Common myeloid progenitor, CD34-positive (primary cell): Measurements from ENCODE around the gene PLEKHA3.

Source experiments
- CTCF ChIA-PET: fragments of 350-600 bp; sonication (Branson Sonifier 250); formaldehyde crosslinking; loops from one replicate; lab custom pipeline; 2021; ENCODE audit warnings: antibody characterized with exemption; lab: Charles Lee
- POLR2A ChIA-PET: fragments of 350-600 bp; sonication (Branson Sonifier 250); formaldehyde crosslinking; loops from one replicate; lab custom pipeline; 2021; ENCODE audit warnings: antibody characterized with exemption; lab: Charles Lee
- DNase-seq, 3 donors: peaks; one replicate each; pipeline versions ENCODE4 v3.0.0 to v3.0.0-alpha.2; 2013
- H3K27ac ChIP-seq, 2 experiments: 1 replicate in 1 of 2; 2 replicates in 1 of 2; pipeline ENCODE4 v1.7.0; 2013; ENCODE audit warnings: inconsistent platforms in 2 of 2, low read length in 2 of 2, mild to moderate bottlenecking in 2 of 2, low read depth in 1 of 2, moderate library complexity in 1 of 2; ENCODE audit not compliant: severe bottlenecking in 2 of 2, insufficient read depth in 1 of 2, poor library complexity in 1 of 2
- H3K27me3 ChIP-seq, 5 experiments: replicated peaks in 2 of 5; 1 replicate in 3 of 5; 2 replicates in 2 of 5; pipeline versions ENCODE4 v1.6.1 to v1.7.0; 2013; ENCODE audit warnings: low read length in 4 of 5, mild to moderate bottlenecking in 2 of 5, moderate library complexity in 2 of 5, inconsistent platforms in 1 of 5; ENCODE audit not compliant: insufficient read depth in 5 of 5, control insufficient read depth in 4 of 5
- H3K36me3 ChIP-seq, 4 experiments: 1 replicate in 2 of 4; 2 replicates in 2 of 4; pipeline versions ENCODE4 v1.6.1 to v1.7.0; 2013; ENCODE audit warnings: low read length in 3 of 4, control low read depth in 1 of 4, mild to moderate bottlenecking in 1 of 4; ENCODE audit not compliant: control insufficient read depth in 4 of 4, insufficient read depth in 4 of 4
- H3K4me1 ChIP-seq, 4 experiments: 1 replicate in 3 of 4; 2 replicates in 1 of 4; pipeline versions ENCODE4 v1.6.1 to v1.7.1; 2013; ENCODE audit warnings: low read length in 3 of 4, mild to moderate bottlenecking in 3 of 4, control low read depth in 1 of 4, inconsistent platforms in 1 of 4, moderate library complexity in 1 of 4; ENCODE audit not compliant: control insufficient read depth in 4 of 4, insufficient read depth in 4 of 4; ENCODE audit errors: control extremely low read depth in 1 of 4
- H3K4me3 ChIP-seq, 7 experiments: 1 replicate in 4 of 7; 2 replicates in 3 of 7; pipeline versions ENCODE4 v1.5.1 to v1.7.0; 2013; ENCODE audit warnings: mild to moderate bottlenecking in 7 of 7, low read length in 6 of 7, moderate library complexity in 6 of 7, inconsistent platforms in 2 of 7, low read depth in 2 of 7, control low read depth in 1 of 7; ENCODE audit not compliant: insufficient read depth in 4 of 7, control insufficient read depth in 1 of 7; ENCODE audit errors: extremely low read depth in 1 of 7
- H3K9me3 ChIP-seq, 5 experiments: 1 replicate in 4 of 5; 2 replicates in 1 of 5; pipeline versions ENCODE4 v1.6.1 to v1.7.1; 2013; ENCODE audit warnings: low read length in 4 of 5, mild to moderate bottlenecking in 2 of 5, inconsistent platforms in 1 of 5, low read depth in 1 of 5, moderate library complexity in 1 of 5; ENCODE audit not compliant: control insufficient read depth in 4 of 5, insufficient read depth in 2 of 5; ENCODE audit errors: control extremely low read depth in 1 of 5
- WGBS: methylation state at CpG from one replicate; pipeline ENCODE4 v1.1.5; 2013; ENCODE audit not compliant: insufficient coverage; 5-methylcytosine and 5-hydroxymethylcytosine counted together

Gene PLEKHA3

DNA sequence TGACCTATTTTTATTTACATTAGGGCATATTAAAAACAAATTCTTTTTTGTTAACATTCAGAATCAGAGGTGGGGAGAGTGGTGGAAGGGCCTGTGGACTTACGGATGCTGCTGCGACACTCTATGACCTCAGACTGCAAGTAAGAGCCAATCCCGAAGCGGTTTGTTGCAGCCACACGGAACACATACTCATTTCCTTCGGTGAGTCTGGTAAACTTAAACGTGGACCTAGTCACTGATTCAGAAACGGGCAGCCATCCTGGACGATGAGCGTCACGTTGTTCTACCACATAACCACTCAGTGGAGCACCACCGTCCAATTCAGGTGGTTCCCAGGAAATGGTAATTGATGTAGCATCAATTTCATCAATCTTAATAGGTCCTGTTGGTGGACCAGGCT, 61.9 kb downstream of the PLEKHA3 start:
- H3K4me3 ChIP-seq, result no peak overlapping the region
- H3K36me3 ChIP-seq, result peaks cover 10 to 65% (median 52%) of the 10 kb centered on the region in 4 experiments
- H3K9me3 ChIP-seq, result peaks cover 0 to 7% (median 3%) of the 10 kb centered on the region in 5 experiments
- no peak for DNase-seq
- 95% methylated on average over 12 of the region's 12 CpGs for WGBS
- ChIA-PET CTCF (no interaction called here), POLR2A (no interaction called here)
- H3K27me3 ChIP-seq, result no peaks in the 10 kb centered on the region
- H3K27ac ChIP-seq, result no peak overlapping the region
- no peaks in the 10 kb centered on the region for H3K4me1 ChIP-seq

DNA sequence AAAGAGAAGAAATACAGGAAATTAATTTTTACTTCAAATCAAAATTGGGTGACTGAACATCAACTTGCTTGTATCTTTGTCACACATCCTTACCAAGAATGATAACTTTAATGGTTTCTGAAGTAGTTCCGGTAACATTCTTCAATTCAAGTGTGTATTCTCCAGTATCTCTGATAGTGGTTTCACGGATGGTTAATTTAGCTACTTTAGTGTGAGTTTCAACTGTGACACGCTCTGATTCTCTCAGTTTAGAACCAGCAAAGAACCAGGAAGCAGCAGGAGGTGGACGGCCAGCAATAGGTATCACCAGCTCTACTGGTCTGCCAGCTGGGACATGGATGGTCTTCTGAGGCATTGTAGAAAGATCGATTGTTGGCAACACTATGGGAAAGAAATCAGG, 62.3 kb downstream of the PLEKHA3 start:
- Histone ChIP-seq H3K9me3 (peaks cover 0 to 7% (median 4%) of the 10 kb centered on the region in 5 experiments), H3K27me3 (no peaks in the 10 kb centered on the region), H3K27ac (no peak overlapping the region), H3K4me1 (no peaks in the 10 kb centered on the region), H3K4me3 (no peak overlapping the region), H3K36me3 (peaks cover 13 to 63% (median 51%) of the 10 kb centered on the region in 4 experiments)
- ChIA-PET POLR2A (no interaction called here), CTCF (no interaction called here)
- DNase-seq, result no peak
- WGBS, result 96% methylated on average over 4 of the region's 5 CpGs

DNA sequence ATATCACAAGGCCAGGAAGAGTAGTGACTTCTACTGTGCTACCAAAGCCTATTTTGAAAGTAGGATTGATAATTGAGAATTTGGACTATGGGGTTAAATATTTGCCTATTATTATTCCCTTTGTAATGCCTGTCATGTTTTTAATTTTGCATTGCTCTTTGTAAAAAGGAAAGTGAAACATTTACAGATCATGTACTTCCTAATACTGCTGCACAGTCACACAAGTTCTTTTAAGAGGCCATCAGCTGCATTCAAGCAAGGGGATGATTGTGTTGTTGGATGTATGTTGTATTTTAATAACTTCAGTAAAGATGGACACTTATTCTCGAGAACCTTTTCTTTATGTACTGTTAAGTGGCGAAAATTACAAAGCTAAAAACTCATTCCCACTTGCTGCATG, 70.1 kb downstream of the PLEKHA3 start:
- peaks cover 0 to 16% (median 12%) of the 10 kb centered on the region in 5 experiments for H3K9me3 ChIP-seq
- DNase-seq, result peak in 2 of 3 donors; percentile 2
- ChIA-PET CTCF (no interaction called here), POLR2A (no interaction called here)
- H3K27ac ChIP-seq, result no peak overlapping the region
- no CpG with 5 or more reads among the region's 2 CpGs for WGBS
- H3K27me3 ChIP-seq, result no peaks in the 10 kb centered on the region
- peaks cover 18 to 36% (median 22%) of the 10 kb centered on the region in 4 experiments for H3K36me3 ChIP-seq
- H3K4me1 ChIP-seq, result no peaks in the 10 kb centered on the region
- no peak overlapping the region for H3K4me3 ChIP-seq

DNA sequence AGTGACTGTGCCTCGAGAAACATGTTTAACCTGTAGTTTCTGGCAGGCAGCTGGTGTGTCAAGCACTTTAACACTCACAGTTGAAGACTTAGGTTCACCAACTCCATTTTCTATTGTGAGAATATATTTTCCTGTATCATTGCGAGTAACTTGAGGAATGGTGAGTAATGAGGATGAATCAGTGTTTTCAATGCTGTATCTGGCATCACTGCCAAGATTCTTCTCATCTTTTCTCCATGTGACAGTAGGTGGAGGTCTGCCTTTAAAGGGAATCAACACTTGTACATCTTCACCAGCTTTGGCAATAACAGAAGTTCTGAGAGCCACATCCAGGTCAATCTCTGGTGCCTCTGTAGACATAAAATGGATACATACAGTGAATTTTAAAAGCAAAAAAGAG, 72.8 kb downstream of the PLEKHA3 start:
- Histone ChIP-seq H3K27me3 (no peaks in the 10 kb centered on the region), H3K4me3 (no peak overlapping the region), H3K36me3 (peaks cover 4 to 15% (median 9%) of the 10 kb centered on the region in 4 experiments), H3K4me1 (no peaks in the 10 kb centered on the region), H3K27ac (no peak overlapping the region), H3K9me3 (peaks cover 0 to 8% (median 6%) of the 10 kb centered on the region in 5 experiments)
- WGBS, result 100% methylated on average over 2 of the region's 2 CpGs
- CTCF ChIA-PET, result no interaction called here
- no peak for DNase-seq
- POLR2A ChIA-PET, result no interaction called here
